NCI-H2029 (cell line): ENCODE data around the gene WNT10A.
"Not testable (repeated sequence)": the region's sequence is repeated elsewhere in the genome, so short reads cannot be mapped to it uniquely, and the experiment has no call there.

Source experiments
- DNase-seq: peaks from one replicate; lab custom pipeline; 2025; lab: John Stamatoyannopoulos, UW

The WNT10A gene

GRCh38 chr2:218880102-218880858 is at the start of gene WNT10A:
Gene WNT10A, plus strand, starts transcription at chr2:218880852. Its CDS starts 144 bp downstream, at chr2:218880996.
- no peak for DNase-seq

GRCh38 chr2:218831378-218831990 is 49.2 kb upstream of the WNT10A start, which contains the start of gene PRKAG3:
Gene PRKAG3, minus strand, starts transcription at chr2:218831803.
- no peak for DNase-seq

GRCh38 chr2:218832081-218832480 is 48.6 kb upstream of the WNT10A start:
- DNase-seq: no peak

GRCh38 chr2:218832520-218832919 is 48.1 kb upstream of the WNT10A start:
- DNase-seq: no peak

- DNase-seq: no peak
Observed at GRCh38 chr2:218833023-218833609, 47.5 kb upstream of the WNT10A start.

- no peak for DNase-seq
Observed at GRCh38 chr2:218834685-218835084, 46.0 kb upstream of the WNT10A start.

GRCh38 chr2:218837495-218837894 is 43.2 kb upstream of the WNT10A start:
- DNase-seq: no peak

- no peak for DNase-seq
Observed at GRCh38 chr2:218839430-218839829, 41.2 kb upstream of the WNT10A start.

- DNase-seq: no peak
Observed at GRCh38 chr2:218839888-218840287, 40.8 kb upstream of the WNT10A start.

- not testable (repeated sequence) for DNase-seq
Observed at GRCh38 chr2:218844334-218844733, 36.3 kb upstream of the WNT10A start.

GRCh38 chr2:218846963-218847362 is 33.7 kb upstream of the WNT10A start:
- DNase-seq: not testable (repeated sequence)

- no peak for DNase-seq
Observed at GRCh38 chr2:218849721-218850120, 30.9 kb upstream of the WNT10A start.

GRCh38 chr2:218850796-218851195 is 29.9 kb upstream of the WNT10A start:
- no peak for DNase-seq

GRCh38 chr2:218851286-218851685 is 29.4 kb upstream of the WNT10A start:
- DNase-seq: no peak

GRCh38 chr2:218852911-218853667 is 27.6 kb upstream of the WNT10A start:
- peak; percentile 21 for DNase-seq

- no peak for DNase-seq
Observed at GRCh38 chr2:218853766-218854165, 26.9 kb upstream of the WNT10A start.

- no peak for DNase-seq
Observed at GRCh38 chr2:218854860-218855259, 25.8 kb upstream of the WNT10A start.

- no peak for DNase-seq
Observed at GRCh38 chr2:218855305-218856166, 25.1 kb upstream of the WNT10A start.

GRCh38 chr2:218856167-218856895 is 24.3 kb upstream of the WNT10A start:
- DNase-seq: no peak

GRCh38 chr2:218856896-218857243 is 23.8 kb upstream of the WNT10A start:
- DNase-seq: no peak
